Measurements from ENCODE around the gene RAI14.

GRCh38 chr5:34626751-34627150, 29.4 kb upstream of the RAI14 start:
- TF ChIP-seq CTCF (IDR thresholded peaks at IDR 0.05; ENCODE audit: low read depth, low read length, poor library complexity, severe bottlenecking) (no peak), EZH2phosphoT487 (IDR thresholded peaks at IDR 0.05; ENCODE audit: borderline replicate concordance, low read length) (no peak)
